Mucosa of descending colon (tissue), 3 donors: ENCODE measurements around the gene B4GALT2. TPM values are rescaled to one million over a fixed set of nuclear protein-coding genes. Genes with fewer than 3 reads are reported as not detected.

Experiments used
- ATAC-seq: fragments of 200-7000 bp; cut with Tn5 transposase; one replicate; pipeline ENCODE4 v1.9.1; 2020; ENCODE audit warnings: mild to moderate bottlenecking, moderate library complexity
- DNase-seq, 3 donors: peaks; one replicate each; pipeline ENCODE4 v3.0.0-alpha.2; 2020
- H3K36me3 ChIP-seq: fragments of 200-600 bp; one replicate; pipeline ENCODE4 v1.8.0; 2021; ENCODE audit warnings: low read depth, mild to moderate bottlenecking
- H3K4me1 ChIP-seq: fragments of 200-600 bp; one replicate; pipeline ENCODE4 v1.8.0; 2021; ENCODE audit warnings: low read depth, mild to moderate bottlenecking
- H3K4me3 ChIP-seq: fragments of 200-600 bp; one replicate; pipeline ENCODE4 v1.8.0; 2021; ENCODE audit warnings: mild to moderate bottlenecking
- H3K9me3 ChIP-seq: fragments of 200-600 bp; one replicate; pipeline ENCODE4 v1.8.0; 2021; ENCODE audit warnings: mild to moderate bottlenecking
- CTCF ChIP-seq: fragments of 200-600 bp; IDR thresholded peaks from one replicate; pipeline ENCODE4 v1.8.0; 2022; ENCODE audit warnings: antibody characterized with exemption, mild to moderate bottlenecking
- intact Hi-C, 2 donors: fragments of 100-400 bp; cut with DNase I in 1 of 2; cut with micrococcal nuclease in 1 of 2; formaldehyde crosslinking; loops; one replicate each; pipeline versions ENCODE4 v1.11.0 to v1.11.1; 2022; cut with DNase I, micrococcal nuclease
- total RNA-seq, 3 donors: library from RNA; stranded (reverse); fragmentation: NEBNext Ultra II Directional in 2 of 3; extraction: Animal tissue kit (Norgen Biotek cat#: 25700) in 2 of 3; gene quantifications; one replicate each; pipeline versions ENCODE4 v1.2.1 to v1.2.4, GENCODE V29; 2021 to 2023
- donor health status: DM: no; HTN: no; CAD: no; lungs with moderate emphysema.
- donor health status: DM: no; HTN: no; CAD: no.
- donor health status: DM: no; HTN: yes; CAD: no.

Gene B4GALT2
- total RNA-seq, 3 donors from 2014 or later = 20.0 to 33.6 (median 28.1) TPM

GRCh38 chr1:43933386-43934100 is 45.5 kb upstream of the B4GALT2 start, which contains the start of gene ARTN:
ARTN (plus strand) TSS chr1:43933801; CDS start chr1:43935657, 1,856 bp downstream.
- peak; percentile 47 for ATAC-seq
- peaks cover 20% of the 10 kb centered on the region for H3K4me1 ChIP-seq
- TF ChIP-seq CTCF = no peak
- H3K36me3 ChIP-seq = no peaks in the 10 kb centered on the region
- peak; percentile 42 to 76 (median 61) for DNase-seq
- no peaks in the 10 kb centered on the region for H3K9me3 ChIP-seq
- H3K4me3 ChIP-seq = no peak within 1 kb of the TSS
- intact Hi-C loops = loop anchor here (2.0 kb wide), 1 partner anchor 171 kb away; no protein-coding TSS in a partner anchor

- peak; percentile 69 for TF ChIP-seq CTCF
- H3K4me1 ChIP-seq = peaks cover 20% of the 10 kb centered on the region
- ATAC-seq (peak; percentile 72), DNase-seq (peak; percentile 82 to 88 (median 85))
- no peak overlapping the region for H3K4me3 ChIP-seq
- intact Hi-C loops = loop anchor here (2.0 kb wide), 1 partner anchor 172 kb away; no protein-coding TSS in a partner anchor
- no peaks in the 10 kb centered on the region for H3K36me3 ChIP-seq
- no peaks in the 10 kb centered on the region for H3K9me3 ChIP-seq
These were observed 44.7 kb upstream of the B4GALT2 start for GRCh38 chr1:43934101-43934985.

- DNase-seq (no peak), ATAC-seq (no peak)
- intact Hi-C loops = loop anchor here (2.0 kb wide), 1 partner anchor 172 kb away; no protein-coding TSS in a partner anchor
- H3K4me3 ChIP-seq = no peak overlapping the region
- H3K9me3 ChIP-seq = no peaks in the 10 kb centered on the region
- H3K4me1 ChIP-seq = peaks cover 20% of the 10 kb centered on the region
- no peak for TF ChIP-seq CTCF
- H3K36me3 ChIP-seq = no peaks in the 10 kb centered on the region
These were observed 44.1 kb upstream of the B4GALT2 start for GRCh38 chr1:43934986-43935324.

- Histone ChIP-seq H3K4me3 (peak overlapping the region; percentile 17), H3K9me3 (no peaks in the 10 kb centered on the region), H3K36me3 (no peaks in the 10 kb centered on the region), H3K4me1 (peaks cover 20% of the 10 kb centered on the region)
- DNase-seq (peak; percentile 75 to 82 (median 80)), ATAC-seq (peak; percentile 85)
- intact Hi-C loops = loop anchor here (2.0 kb wide), 1 partner anchor 173 kb away; no protein-coding TSS in a partner anchor
- TF ChIP-seq CTCF = no peak
These were observed 43.1 kb upstream of the B4GALT2 start for GRCh38 chr1:43935711-43936427.
